Myometrial cell (primary cell): ENCODE measurements around the gene PSMA5. TPM values are rescaled to one million over a fixed set of nuclear protein-coding genes. Genes with fewer than 3 reads are reported as not detected.

Experiments used
- total RNA-seq: library from RNA; depleted of rRNA; stranded (reverse); fragments of >200 nt; gene quantifications from 2 replicates; pipeline ENCODE4 v1.2.3, GENCODE V29; 2015

PSMA5 gene
- 60.3 and 61.0 TPM in 2 replicates for total RNA-seq

GRCh38 chr1:109426281-109427170 lies at the start of gene PSMA5:
PSMA5 (minus strand) TSS chr1:109426448; CDS start chr1:109426330, 118 bp downstream.

DNA sequence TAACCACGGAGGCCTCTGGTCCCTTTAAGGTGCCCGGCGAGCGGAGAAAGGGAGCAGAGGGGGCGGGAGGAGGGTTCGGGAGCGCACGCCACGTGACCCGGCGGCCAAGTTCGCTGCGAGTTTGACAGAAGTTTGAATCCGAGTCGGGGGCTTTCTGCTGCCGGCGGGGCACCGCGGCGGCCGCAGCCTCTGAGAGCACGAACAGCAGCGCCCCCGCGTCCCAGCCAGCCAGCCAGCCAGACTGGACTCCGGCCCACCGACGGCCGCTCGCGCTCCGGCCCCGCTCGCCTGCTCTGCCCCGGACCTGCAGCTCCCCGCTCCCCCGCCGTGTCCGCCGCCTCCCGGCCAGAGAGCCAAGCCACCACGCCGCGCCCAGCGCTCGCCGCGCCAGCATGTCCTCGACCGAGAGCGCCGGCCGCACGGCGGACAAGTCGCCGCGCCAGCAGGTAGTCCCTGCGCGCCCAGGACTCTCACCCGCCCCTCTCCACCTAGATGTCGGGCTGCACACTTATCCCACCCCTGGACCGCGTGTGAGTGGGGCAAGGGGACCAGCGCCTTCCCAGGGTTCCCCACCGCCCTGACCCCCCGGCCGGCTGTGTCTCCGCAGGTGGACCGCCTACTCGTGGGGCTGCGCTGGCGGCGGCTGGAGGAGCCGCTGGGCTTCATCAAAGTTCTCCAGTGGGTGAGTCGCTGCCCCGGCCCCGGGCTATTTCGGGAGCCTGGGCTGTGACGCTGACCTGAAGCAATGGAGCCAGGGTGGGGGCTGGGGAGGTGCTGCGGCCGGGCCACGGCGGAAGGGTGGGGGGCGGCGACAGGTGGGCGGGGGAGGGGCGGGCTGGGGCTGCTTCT lies 40.4 kb upstream of the PSMA5 start, which contains the start of gene SYPL2:
Gene SYPL2 (plus strand): TSS at position 95 of the 849 bp plus-strand sequence. CDS start 298 bp downstream, at position 393.

GRCh38 chr1:109397581-109398342 lies 28.5 kb downstream of the PSMA5 start, which contains the start of gene SORT1:
SORT1 (minus strand) TSS chr1:109397918; CDS start chr1:109397892, 26 bp downstream.

Other genes starting within 250 kb of the PSMA5 start
- gene SARS1, start 212.5 kb downstream of the PSMA5 start, total RNA-seq: 355 and 398 TPM in 2 replicates
- gene CELSR2, start 176.9 kb downstream of the PSMA5 start, total RNA-seq: 0.29 and 0.35 TPM in 2 replicates
- gene PSRC1, start 143.3 kb downstream of the PSMA5 start, total RNA-seq: 35.4 and 42.1 TPM in 2 replicates
- gene MYBPHL, start 119.4 kb downstream of the PSMA5 start, total RNA-seq: not detected in 2 replicates
- gene SORT1, start 28.5 kb downstream of the PSMA5 start, total RNA-seq: 9.2 and 10.8 TPM in 2 replicates
- gene SYPL2, start 40.1 kb upstream of the PSMA5 start, total RNA-seq: 0.53 and 1.7 TPM in 2 replicates
- 3.0 and 4.0 TPM in 2 replicates for gene ATXN7L2, start 57.5 kb upstream of the PSMA5 start, total RNA-seq
- gene CYB561D1, start 67.6 kb upstream of the PSMA5 start, total RNA-seq: 5.5 and 6.1 TPM in 2 replicates
- gene AMIGO1, start 83.3 kb upstream of the PSMA5 start, total RNA-seq: 0.58 and 0.89 TPM in 2 replicates
- not detected in 2 replicates for gene GPR61, start 113.4 kb upstream of the PSMA5 start, total RNA-seq
- gene GNAI3, start 122.2 kb upstream of the PSMA5 start, total RNA-seq: 11.2 and 13.1 TPM in 2 replicates
- gene GNAT2, start 193.2 kb upstream of the PSMA5 start, total RNA-seq: under 0.01 and 0.89 TPM in 2 replicates
- 79.3 and 98.5 TPM in 2 replicates for gene AMPD2, start 193.4 kb upstream of the PSMA5 start, total RNA-seq
- gene GSTM4, start 229.7 kb upstream of the PSMA5 start, total RNA-seq: 23.7 and 37.8 TPM in 2 replicates
- 19.3 and 22.0 TPM in 2 replicates for gene GSTM2, start 241.6 kb upstream of the PSMA5 start, total RNA-seq